ENCODE results near the gene UVSSA. TPM values are rescaled to one million over a fixed set of nuclear protein-coding genes. Genes with fewer than 3 reads are reported as not detected.

UVSSA gene
- total RNA-seq, 4 donors from 2014 or later, result 9.8 to 40.1 (median 14.5) TPM

DNA sequence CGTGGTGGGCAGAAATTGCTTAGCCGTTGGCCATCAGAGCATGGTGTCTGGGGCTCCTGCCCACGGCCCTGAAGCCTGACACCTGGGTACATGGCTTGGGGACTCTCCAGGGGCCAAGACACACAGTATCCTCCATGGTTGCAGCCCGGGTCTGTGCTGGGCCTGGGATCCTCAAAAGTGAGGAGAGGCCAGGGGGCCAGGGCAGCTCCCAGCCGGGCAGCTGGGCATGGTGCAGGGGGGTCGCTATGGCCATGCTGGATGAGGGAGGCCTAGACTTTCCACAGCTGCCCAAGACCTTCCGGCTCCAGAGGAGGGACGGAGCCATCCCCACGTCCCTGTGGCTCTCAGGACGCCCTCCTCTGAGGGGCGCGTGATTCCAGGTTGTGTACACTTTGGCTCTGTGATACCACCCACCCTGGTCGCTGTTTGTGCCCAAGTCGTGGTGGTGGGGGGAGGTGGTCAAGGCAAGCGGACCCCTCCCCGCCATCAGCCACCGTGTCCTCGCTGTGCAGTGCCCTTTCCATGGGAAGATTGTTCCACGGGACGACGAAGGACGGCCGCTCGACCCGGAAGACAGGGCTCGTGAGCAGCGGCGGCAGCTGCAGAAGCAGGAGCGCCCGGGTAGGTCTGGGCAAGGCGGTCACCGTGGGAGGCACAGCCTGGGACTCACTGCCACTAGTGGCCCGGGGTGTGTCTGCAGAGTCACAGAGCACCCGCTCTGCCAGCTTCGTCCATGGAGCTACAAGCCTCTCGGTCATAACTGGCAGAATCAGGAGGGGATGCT lies 33.6 kb downstream of the UVSSA start:
- TF ChIP-seq CTCF (IDR thresholded peaks at IDR 0.05; ENCODE audit: low read depth), result no peak

- TF ChIP-seq CTCF (IDR thresholded peaks at IDR 0.05; ENCODE audit: low read depth), result no peak
Measured at GRCh38 chr4:1381181-1381621, 34.2 kb downstream of the UVSSA start.

- TF ChIP-seq CTCF (IDR thresholded peaks at IDR 0.05; ENCODE audit: low read depth), result no peak
Measured at GRCh38 chr4:1381944-1382541, 35.0 kb downstream of the UVSSA start.

GRCh38 chr4:1382776-1383727 lies 36.0 kb downstream of the UVSSA start:
- no peak for TF ChIP-seq CTCF (IDR thresholded peaks at IDR 0.05; ENCODE audit: low read depth)

DNA sequence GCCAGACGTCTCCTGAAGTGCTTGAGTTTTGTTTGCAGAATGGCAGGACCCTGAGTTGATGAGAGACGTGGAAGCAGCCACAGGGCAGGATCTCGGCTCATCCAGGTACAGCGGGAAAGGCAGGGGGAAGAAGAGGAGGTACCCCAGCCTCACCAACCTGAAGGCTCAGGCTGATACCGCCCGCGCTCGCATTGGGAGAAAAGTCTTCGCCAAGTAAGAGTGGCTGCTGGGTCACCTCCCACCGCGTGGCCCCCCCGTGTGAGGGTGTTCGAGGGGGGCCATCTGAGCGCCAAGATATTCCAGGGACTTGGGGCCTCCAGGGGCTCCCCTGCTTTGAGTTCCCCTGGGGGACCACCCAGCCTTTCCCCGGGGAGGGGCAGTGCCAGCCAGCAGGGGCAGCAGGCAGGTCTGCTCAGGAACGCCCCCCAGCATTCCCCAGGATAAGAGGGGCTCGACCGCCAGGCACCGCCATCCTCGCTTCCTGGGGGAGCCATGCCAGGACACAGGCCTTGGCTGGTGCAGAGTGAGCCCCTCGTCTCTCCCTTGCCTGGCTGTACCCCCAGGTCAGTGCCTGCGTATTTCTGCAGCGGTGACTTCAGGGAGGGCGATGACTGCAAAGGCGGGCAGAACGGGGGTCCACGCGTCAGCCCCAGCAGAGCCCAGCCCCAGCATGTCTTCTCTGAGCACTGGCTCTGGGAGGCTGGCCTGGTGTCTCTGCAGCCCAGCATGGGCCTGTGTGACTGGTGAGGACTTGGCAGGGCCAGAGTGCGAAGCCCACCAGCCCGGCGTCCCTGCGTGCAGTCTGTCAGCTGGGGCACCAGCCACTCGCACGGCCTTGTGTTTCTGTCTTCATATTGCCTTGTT lies 37.0 kb downstream of the UVSSA start:
- no peak for TF ChIP-seq CTCF (IDR thresholded peaks at IDR 0.05; ENCODE audit: low read depth)

- TF ChIP-seq CTCF (IDR thresholded peaks at IDR 0.05; ENCODE audit: low read depth), result no peak
Measured at GRCh38 chr4:1384675-1385372, 37.8 kb downstream of the UVSSA start.
